Activated T-cell treated with anti-CD3 and anti-CD28 coated beads, Interleukin-2, amount 50 U/mL, for 24 hours (primary cell): Measurements from ENCODE around the gene PRDX5.

Source experiments
- DNase-seq: peaks from one replicate; pipeline ENCODE4 v3.0.0-alpha.2; 2020
- H3K27ac Mint-ChIP-seq: 2 replicates; pipeline ENCODE4 v1.8.0; 2020; ENCODE audit warnings: mild to moderate bottlenecking, mixed read lengths
- H3K27me3 Mint-ChIP-seq: 2 replicates; pipeline ENCODE4 v1.8.0; 2020; ENCODE audit warnings: mixed read lengths
- H3K36me3 Mint-ChIP-seq: 2 replicates; pipeline ENCODE4 v1.8.0; 2020; ENCODE audit warnings: low read depth, mixed read lengths
- H3K4me1 Mint-ChIP-seq: 2 replicates; pipeline ENCODE4 v1.8.0; 2020; ENCODE audit warnings: low read depth, mixed read lengths
- H3K4me3 Mint-ChIP-seq: 2 replicates; pipeline ENCODE4 v1.8.0; 2020; ENCODE audit warnings: mild to moderate bottlenecking, moderate library complexity, mixed read lengths
- H3K9me3 Mint-ChIP-seq: 2 replicates; pipeline ENCODE4 v1.8.0; 2020; ENCODE audit warnings: mixed read lengths

PRDX5 gene

GRCh38 chr11:64285885-64286800 is 31.8 kb upstream of the PRDX5 start:
- Mint-ChIP-seq H3K9me3 (no peaks in the 10 kb centered on the region), H3K4me1 (peaks cover 23% of the 10 kb centered on the region), H3K4me3 (peak overlapping the region; percentile 75), H3K27ac (peak overlapping the region; percentile 78), H3K27me3 (peaks cover 10% of the 10 kb centered on the region), H3K36me3 (peaks cover 17% of the 10 kb centered on the region)
- DNase-seq = peak; percentile 43

- Mint-ChIP-seq H3K27me3 (peaks cover 11% of the 10 kb centered on the region), H3K27ac (no peak overlapping the region), H3K4me3 (peak overlapping the region; percentile 75), H3K9me3 (no peaks in the 10 kb centered on the region), H3K4me1 (peaks cover 23% of the 10 kb centered on the region), H3K36me3 (peaks cover 10% of the 10 kb centered on the region)
- no peak for DNase-seq
These were observed 31.1 kb upstream of the PRDX5 start for GRCh38 chr11:64286801-64287159.

GRCh38 chr11:64287676-64288352 is 30.1 kb upstream of the PRDX5 start:
- Mint-ChIP-seq H3K4me1 (peaks cover 23% of the 10 kb centered on the region), H3K27me3 (peaks cover 17% of the 10 kb centered on the region), H3K9me3 (no peaks in the 10 kb centered on the region), H3K4me3 (no peak overlapping the region), H3K36me3 (peaks cover 6% of the 10 kb centered on the region), H3K27ac (no peak overlapping the region)
- DNase-seq = no peak

GRCh38 chr11:64288353-64288750 is 29.6 kb upstream of the PRDX5 start:
- peaks cover 22% of the 10 kb centered on the region for H3K27me3 Mint-ChIP-seq
- H3K9me3 Mint-ChIP-seq = no peaks in the 10 kb centered on the region
- no peak overlapping the region for H3K27ac Mint-ChIP-seq
- peaks cover 3% of the 10 kb centered on the region for H3K36me3 Mint-ChIP-seq
- no peak overlapping the region for H3K4me3 Mint-ChIP-seq
- H3K4me1 Mint-ChIP-seq = peaks cover 18% of the 10 kb centered on the region
- DNase-seq = no peak

- Mint-ChIP-seq H3K27me3 (peaks cover 30% of the 10 kb centered on the region), H3K27ac (no peak overlapping the region), H3K4me3 (no peak overlapping the region)
These were observed 28.8 kb upstream of the PRDX5 start for GRCh38 chr11:64289002-64289564.

GRCh38 chr11:64290352-64291261 is 27.3 kb upstream of the PRDX5 start:
- H3K27me3 Mint-ChIP-seq = peaks cover 43% of the 10 kb centered on the region
- no peaks in the 10 kb centered on the region for H3K36me3 Mint-ChIP-seq
- peaks cover 13% of the 10 kb centered on the region for H3K4me1 Mint-ChIP-seq
- no peak for DNase-seq
- H3K4me3 Mint-ChIP-seq = no peak overlapping the region
- H3K9me3 Mint-ChIP-seq = no peaks in the 10 kb centered on the region
- H3K27ac Mint-ChIP-seq = no peak overlapping the region

More at GRCh38 chr11:64289002-64289564, 28.8 kb upstream of the PRDX5 start:
- DNase-seq = no peak
- Mint-ChIP-seq H3K4me1 (peaks cover 15% of the 10 kb centered on the region), H3K36me3 (peaks cover 3% of the 10 kb centered on the region), H3K9me3 (no peaks in the 10 kb centered on the region)

- peaks cover 11% of the 10 kb centered on the region for H3K4me1 Mint-ChIP-seq
- H3K36me3 Mint-ChIP-seq = no peaks in the 10 kb centered on the region
- DNase-seq = no peak
- H3K4me3 Mint-ChIP-seq = no peak within 1 kb of the TSS
- peaks cover 50% of the 10 kb centered on the region for H3K27me3 Mint-ChIP-seq
- no peak within 1 kb of the TSS for H3K27ac Mint-ChIP-seq
- no peaks in the 10 kb centered on the region for H3K9me3 Mint-ChIP-seq
These were observed 26.6 kb upstream of the PRDX5 start, which contains the start of gene KCNK4 for GRCh38 chr11:64291262-64291751. TSS of gene KCNK4 (plus strand) at chr11:64291302. CDS start at chr11:64293019, 1,717 bp downstream.

GRCh38 chr11:64291752-64292459 is 26.0 kb upstream of the PRDX5 start:
- Mint-ChIP-seq H3K27ac (no peak overlapping the region), H3K27me3 (peaks cover 56% of the 10 kb centered on the region), H3K4me1 (peaks cover 5% of the 10 kb centered on the region), H3K9me3 (no peaks in the 10 kb centered on the region), H3K36me3 (no peaks in the 10 kb centered on the region), H3K4me3 (peak overlapping the region; percentile 47)
- peak; percentile 46 for DNase-seq

- DNase-seq = no peak
- Mint-ChIP-seq H3K27ac (no peak overlapping the region), H3K36me3 (no peaks in the 10 kb centered on the region), H3K9me3 (no peaks in the 10 kb centered on the region), H3K27me3 (peaks cover 63% of the 10 kb centered on the region), H3K4me3 (peak overlapping the region; percentile 47), H3K4me1 (peaks cover 7% of the 10 kb centered on the region)
These were observed 25.3 kb upstream of the PRDX5 start for GRCh38 chr11:64292460-64293254.

GRCh38 chr11:64294774-64295173 is 23.1 kb upstream of the PRDX5 start:
- no peaks in the 10 kb centered on the region for H3K9me3 Mint-ChIP-seq
- no peak overlapping the region for H3K4me3 Mint-ChIP-seq
- peaks cover 84% of the 10 kb centered on the region for H3K27me3 Mint-ChIP-seq
- no peak for DNase-seq
- peaks cover 12% of the 10 kb centered on the region for H3K4me1 Mint-ChIP-seq
- H3K36me3 Mint-ChIP-seq = no peaks in the 10 kb centered on the region
- no peak overlapping the region for H3K27ac Mint-ChIP-seq

GRCh38 chr11:64295760-64296159 is 22.2 kb upstream of the PRDX5 start:
- no peak overlapping the region for H3K27ac Mint-ChIP-seq
- DNase-seq = no peak
- H3K4me3 Mint-ChIP-seq = no peak overlapping the region

GRCh38 chr11:64296236-64296635 is 21.7 kb upstream of the PRDX5 start:
- no peak for DNase-seq
- Mint-ChIP-seq H3K4me1 (peaks cover 22% of the 10 kb centered on the region), H3K4me3 (no peak overlapping the region), H3K9me3 (no peaks in the 10 kb centered on the region), H3K27me3 (peaks cover 87% of the 10 kb centered on the region), H3K27ac (no peak overlapping the region), H3K36me3 (no peaks in the 10 kb centered on the region)

More at GRCh38 chr11:64295760-64296159, 22.2 kb upstream of the PRDX5 start:
- Mint-ChIP-seq H3K4me1 (peaks cover 19% of the 10 kb centered on the region), H3K9me3 (no peaks in the 10 kb centered on the region), H3K36me3 (no peaks in the 10 kb centered on the region), H3K27me3 (peaks cover 88% of the 10 kb centered on the region)
